ENCODE data around the gene CEMIP2. TPM values are rescaled to one million over a fixed set of nuclear protein-coding genes. Genes with fewer than 3 reads are reported as not detected.

Gene CEMIP2
- total and polyA plus RNA-seq, 2 of the 13 experiments (the other 11 are each of a cell fraction or from before 2014, with no cell fraction given), result 94.3 to 128 TPM

GRCh38 chr9:71783120-71783523 is 14.8 kb upstream of the CEMIP2 start (continued):
- TF ChIP-seq, protein P1, sequence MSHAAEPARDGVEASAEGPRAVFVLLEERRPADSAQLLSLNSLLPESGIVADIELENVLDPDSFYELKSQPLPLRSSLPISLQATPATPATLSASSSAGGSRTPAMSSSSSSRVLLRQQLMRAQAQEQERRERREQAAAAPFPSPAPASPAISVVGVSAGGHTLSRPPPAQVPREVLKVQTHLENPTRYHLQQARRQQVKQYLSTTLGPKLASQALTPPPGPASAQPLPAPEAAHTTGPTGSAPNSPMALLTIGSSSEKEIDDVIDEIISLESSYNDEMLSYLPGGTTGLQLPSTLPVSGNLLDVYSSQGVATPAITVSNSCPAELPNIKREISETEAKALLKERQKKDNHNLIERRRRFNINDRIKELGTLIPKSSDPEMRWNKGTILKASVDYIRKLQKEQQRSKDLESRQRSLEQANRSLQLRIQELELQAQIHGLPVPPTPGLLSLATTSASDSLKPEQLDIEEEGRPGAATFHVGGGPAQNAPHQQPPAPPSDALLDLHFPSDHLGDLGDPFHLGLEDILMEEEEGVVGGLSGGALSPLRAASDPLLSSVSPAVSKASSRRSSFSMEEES (CRISPR knock-in tag; IDR thresholded peaks at IDR 0.05), result no peak
- TF ChIP-seq RNF2 (conservative IDR thresholded peaks at IDR 0.05; ENCODE audit: low read depth), result 0 out of 2 replicates have a peak, but pooled peaks have one; percentile 26
- 0 out of 2 replicates have a peak, but pooled peaks have one; percentile 44 for TF ChIP-seq ZMYM3 (CRISPR knock-in tag; IDR thresholded peaks at IDR 0.05)
- no peak for TF ChIP-seq SMC3 (IDR thresholded peaks at IDR 0.05; ENCODE audit: low read length)
- no peak for TF ChIP-seq ZNF547 (CRISPR knock-in tag; IDR thresholded peaks at IDR 0.05)
- TF ChIP-seq ZFP36L2 (CRISPR knock-in tag; IDR thresholded peaks at IDR 0.05), result no peak
- TF ChIP-seq NFAT5 (CRISPR knock-in tag; IDR thresholded peaks at IDR 0.05), result no peak
- TF ChIP-seq GABPB1 (CRISPR knock-in tag; IDR thresholded peaks at IDR 0.05), result 0 out of 2 replicates have a peak, but pooled peaks have one; percentile 28
- TF ChIP-seq ZFP82 (CRISPR knock-in tag; IDR thresholded peaks at IDR 0.05; ENCODE audit: borderline replicate concordance), result no peak
- TF ChIP-seq CHD4 (IDR thresholded peaks at IDR 0.05; ENCODE audit: borderline replicate concordance, low read length), result no peak
- no peak for TF ChIP-seq ZNF282 (IDR thresholded peaks at IDR 0.05; ENCODE audit: partially characterized antibody)
- TF ChIP-seq, protein P2, sequence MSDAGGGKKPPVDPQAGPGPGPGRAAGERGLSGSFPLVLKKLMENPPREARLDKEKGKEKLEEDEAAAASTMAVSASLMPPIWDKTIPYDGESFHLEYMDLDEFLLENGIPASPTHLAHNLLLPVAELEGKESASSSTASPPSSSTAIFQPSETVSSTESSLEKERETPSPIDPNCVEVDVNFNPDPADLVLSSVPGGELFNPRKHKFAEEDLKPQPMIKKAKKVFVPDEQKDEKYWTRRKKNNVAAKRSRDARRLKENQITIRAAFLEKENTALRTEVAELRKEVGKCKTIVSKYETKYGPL (CRISPR knock-in tag; IDR thresholded peaks at IDR 0.05), result no peak
- peak; percentile 22; the same call in 1 of the 2 replicates for TF ChIP-seq KAT8 (CRISPR knock-in tag; IDR thresholded peaks at IDR 0.05)
- TF ChIP-seq ZNF546 (CRISPR knock-in tag; conservative IDR thresholded peaks at IDR 0.05), result no peak
- TF ChIP-seq, protein P3, sequence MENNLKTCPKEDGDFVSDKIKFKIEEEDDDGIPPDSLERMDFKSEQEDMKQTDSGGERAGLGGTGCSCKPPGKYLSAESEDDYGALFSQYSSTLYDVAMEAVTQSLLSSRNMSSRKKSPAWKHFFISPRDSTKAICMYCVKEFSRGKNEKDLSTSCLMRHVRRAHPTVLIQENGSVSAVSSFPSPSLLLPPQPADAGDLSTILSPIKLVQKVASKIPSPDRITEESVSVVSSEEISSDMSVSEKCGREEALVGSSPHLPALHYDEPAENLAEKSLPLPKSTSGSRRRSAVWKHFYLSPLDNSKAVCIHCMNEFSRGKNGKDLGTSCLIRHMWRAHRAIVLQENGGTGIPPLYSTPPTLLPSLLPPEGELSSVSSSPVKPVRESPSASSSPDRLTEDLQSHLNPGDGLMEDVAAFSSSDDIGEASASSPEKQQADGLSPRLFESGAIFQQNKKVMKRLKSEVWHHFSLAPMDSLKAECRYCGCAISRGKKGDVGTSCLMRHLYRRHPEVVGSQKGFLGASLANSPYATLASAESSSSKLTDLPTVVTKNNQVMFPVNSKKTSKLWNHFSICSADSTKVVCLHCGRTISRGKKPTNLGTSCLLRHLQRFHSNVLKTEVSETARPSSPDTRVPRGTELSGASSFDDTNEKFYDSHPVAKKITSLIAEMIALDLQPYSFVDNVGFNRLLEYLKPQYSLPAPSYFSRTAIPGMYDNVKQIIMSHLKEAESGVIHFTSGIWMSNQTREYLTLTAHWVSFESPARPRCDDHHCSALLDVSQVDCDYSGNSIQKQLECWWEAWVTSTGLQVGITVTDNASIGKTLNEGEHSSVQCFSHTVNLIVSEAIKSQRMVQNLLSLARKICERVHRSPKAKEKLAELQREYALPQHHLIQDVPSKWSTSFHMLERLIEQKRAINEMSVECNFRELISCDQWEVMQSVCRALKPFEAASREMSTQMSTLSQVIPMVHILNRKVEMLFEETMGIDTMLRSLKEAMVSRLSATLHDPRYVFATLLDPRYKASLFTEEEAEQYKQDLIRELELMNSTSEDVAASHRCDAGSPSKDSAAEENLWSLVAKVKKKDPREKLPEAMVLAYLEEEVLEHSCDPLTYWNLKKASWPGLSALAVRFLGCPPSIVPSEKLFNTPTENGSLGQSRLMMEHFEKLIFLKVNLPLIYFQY (CRISPR knock-in tag; IDR thresholded peaks at IDR 0.05; ENCODE audit: borderline replicate concordance), result no peak
- TF ChIP-seq ZKSCAN8 (CRISPR knock-in tag; IDR thresholded peaks at IDR 0.05; ENCODE audit: borderline replicate concordance), result no peak
- TF ChIP-seq KLF16 (CRISPR knock-in tag; IDR thresholded peaks at IDR 0.05), result no peak
- no peak for TF ChIP-seq CEBPB (IDR thresholded peaks at IDR 0.05; ENCODE audit: borderline replicate concordance, low read depth, low read length)
- peak; percentile 29; the same call in 1 of the 2 replicates for TF ChIP-seq KDM2A (CRISPR knock-in tag; IDR thresholded peaks at IDR 0.05; ENCODE audit: borderline replicate concordance, low read depth)
- TF ChIP-seq CBX5 (CRISPR knock-in tag; IDR thresholded peaks at IDR 0.05; ENCODE audit: borderline replicate concordance), result peak; percentile 47; the same call in 1 of the 2 replicates
